ENCODE measurements around the gene SCLT1.

DNA sequence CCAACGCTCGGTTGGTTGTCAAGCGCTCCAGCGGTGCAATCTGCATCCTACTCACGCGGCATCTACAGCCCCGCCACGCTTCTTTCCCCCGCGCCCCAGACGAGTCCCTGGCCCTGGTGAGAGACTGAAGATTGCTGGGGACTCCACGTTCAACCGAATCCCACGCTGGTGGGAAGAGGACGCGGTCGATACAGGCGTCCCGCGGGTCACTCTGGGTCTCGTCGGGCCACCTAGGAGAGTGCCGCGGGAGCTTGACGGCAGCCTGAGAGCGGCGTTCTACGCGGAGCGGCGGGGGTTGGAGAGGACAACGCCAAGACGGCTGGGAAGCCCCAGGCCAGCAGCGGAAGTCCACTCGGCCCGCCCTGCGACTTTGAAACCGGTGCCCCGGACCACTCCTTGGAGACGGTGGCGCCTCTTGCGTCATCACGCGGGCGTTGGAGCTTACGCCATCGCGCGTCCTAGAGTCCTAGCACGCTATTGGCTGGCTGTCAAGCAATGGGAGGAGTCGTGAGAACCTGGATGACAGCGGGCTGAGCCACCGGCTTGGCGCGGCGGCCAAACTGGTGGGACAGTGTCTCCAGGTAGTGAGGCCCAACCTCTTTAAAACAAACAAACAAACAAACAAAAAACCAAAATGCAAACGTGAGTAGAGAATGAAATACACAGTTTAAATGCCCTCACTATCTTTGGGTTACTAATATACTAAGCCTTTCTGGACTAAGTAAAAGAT is at the start of gene SCLT1:
- peak; percentile 92 for TF ChIP-seq POLR2AphosphoS5 (IDR thresholded peaks at IDR 0.05)
- peak; percentile 71 to 80 for TF ChIP-seq POLR2A (IDR thresholded peaks at IDR 0.05)

All from gastroesophageal sphincter (tissue), 2 donors.